GM19043 (cell line): ENCODE results near the gene ADAT3.
A peak's percentile ranks its signal among the peaks of the same experiment; 100 is the strongest.
"Not testable (repeated sequence)": the region's sequence is repeated elsewhere in the genome, so short reads cannot be mapped to it uniquely, and the experiment has no call there.

Source experiments
- ATAC-seq: cut with Tn5 transposase; IDR thresholded peaks from one replicate; pipeline ENCODE4 v1.9.1; 2021; ENCODE audit warnings: low read depth; ENCODE audit not compliant: unreplicated experiment

The ADAT3 gene

DNA sequence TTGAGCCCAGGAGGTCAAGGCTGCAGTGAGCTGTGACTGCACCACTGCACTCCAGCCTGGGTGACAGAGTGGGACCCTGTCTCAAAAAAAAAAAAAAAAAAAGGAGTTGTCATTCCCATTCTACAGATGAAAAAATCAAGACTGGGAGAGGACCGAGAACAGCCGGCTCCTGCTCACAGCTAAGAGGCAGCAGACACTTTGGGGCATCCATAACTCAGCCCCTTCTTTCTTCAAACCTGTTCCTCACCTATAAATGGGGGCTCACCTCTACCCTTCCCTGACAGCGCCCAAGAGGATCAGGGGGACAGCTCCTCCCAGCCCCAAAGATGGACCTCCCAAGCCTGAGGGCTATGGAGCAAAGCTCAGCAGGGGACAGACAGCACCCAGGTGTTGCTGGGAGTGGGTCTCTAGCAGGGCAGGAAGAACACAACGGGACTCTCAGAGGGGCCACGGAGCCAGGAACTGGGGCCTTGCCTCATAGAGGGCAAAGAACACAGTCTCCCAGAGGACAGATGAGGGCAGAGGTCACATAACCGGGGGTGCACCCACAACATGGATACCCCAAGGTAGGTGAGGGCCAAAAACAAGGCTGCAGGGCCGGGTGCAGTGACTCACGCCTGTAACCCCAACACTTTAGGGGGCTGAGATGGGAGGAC is 38.4 kb upstream of the ADAT3 start:
- no peak for ATAC-seq

DNA sequence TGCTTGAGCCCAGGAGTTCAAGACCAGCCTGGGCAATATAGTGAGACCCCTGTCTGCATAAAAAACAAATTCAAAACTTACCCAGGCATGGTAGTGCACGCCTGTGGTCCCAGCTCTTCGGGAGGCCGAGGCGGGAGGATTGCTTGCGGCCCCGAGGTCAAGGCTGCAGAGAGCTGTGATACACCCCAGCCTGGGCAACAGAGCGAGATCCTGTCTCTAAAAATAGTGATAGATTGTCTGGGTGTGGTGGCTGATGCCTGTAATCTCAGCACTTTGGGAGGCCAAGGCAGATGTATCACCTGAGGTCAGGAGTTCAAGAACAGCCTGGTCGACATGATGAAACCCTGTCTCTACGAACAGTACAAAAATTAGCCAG is 37.9 kb upstream of the ADAT3 start:
- ATAC-seq: no peak

DNA sequence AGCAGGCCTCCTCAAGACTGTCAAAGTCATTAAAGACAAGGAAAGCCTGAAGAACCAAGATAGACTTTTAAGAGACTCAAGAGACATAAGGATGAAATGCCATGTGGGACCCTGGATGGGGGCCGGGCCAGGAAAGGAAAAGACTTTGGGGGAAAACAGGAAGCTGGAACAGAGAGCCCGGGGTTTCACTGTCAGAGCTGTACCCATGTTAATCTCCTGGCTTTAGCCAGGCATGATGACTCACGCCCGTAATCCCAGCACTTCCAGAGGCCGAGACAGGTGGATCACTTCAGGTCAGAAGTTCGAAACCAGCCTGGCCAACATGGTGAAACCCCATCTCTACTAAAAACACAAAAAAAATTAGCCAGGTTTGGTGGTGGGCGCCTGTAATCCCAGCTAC is 36.2 kb upstream of the ADAT3 start:
- no peak for ATAC-seq

DNA sequence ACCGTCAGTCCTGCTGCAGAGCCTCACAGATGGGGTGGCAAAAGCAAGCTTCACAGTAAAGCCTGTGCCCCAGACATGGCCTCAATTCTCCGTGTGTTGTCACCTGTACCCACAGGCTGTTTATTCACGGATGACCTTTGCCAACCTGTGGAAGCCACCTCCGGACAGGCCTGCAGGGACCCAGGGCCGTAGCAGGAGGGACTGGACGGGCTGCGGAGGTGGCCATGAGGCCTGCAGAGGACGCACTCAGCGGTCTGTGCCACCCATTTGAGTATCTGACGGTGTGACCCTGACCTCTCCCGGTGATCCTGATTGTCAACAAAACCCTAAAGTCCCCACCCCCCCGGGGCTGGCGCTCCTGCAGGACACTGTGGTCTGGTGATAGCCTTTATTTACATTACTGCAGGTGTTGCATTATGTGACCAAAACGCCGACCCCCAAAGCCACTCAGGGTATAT is 34.0 kb upstream of the ADAT3 start:
- no peak for ATAC-seq

DNA sequence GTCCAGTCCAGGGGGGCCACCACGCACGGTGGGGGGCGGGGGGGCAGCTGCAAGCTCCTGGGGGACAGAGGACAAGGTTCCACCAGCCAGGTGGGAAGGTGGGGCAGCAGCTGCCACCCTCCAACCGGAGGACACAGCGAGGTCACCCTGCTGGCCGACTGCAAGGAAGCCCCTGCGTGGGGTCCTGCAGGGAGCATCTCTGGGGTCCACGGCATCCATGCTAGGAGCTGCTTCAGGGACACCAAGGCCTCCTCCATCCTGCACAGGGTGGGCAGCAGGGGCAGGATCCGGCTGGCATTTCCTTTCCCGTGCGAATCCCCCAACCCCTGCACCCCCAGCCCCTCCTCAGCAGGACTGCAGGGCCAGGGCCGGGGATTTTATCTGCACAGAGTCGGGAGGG is 33.6 kb upstream of the ADAT3 start:
- no peak for ATAC-seq

DNA sequence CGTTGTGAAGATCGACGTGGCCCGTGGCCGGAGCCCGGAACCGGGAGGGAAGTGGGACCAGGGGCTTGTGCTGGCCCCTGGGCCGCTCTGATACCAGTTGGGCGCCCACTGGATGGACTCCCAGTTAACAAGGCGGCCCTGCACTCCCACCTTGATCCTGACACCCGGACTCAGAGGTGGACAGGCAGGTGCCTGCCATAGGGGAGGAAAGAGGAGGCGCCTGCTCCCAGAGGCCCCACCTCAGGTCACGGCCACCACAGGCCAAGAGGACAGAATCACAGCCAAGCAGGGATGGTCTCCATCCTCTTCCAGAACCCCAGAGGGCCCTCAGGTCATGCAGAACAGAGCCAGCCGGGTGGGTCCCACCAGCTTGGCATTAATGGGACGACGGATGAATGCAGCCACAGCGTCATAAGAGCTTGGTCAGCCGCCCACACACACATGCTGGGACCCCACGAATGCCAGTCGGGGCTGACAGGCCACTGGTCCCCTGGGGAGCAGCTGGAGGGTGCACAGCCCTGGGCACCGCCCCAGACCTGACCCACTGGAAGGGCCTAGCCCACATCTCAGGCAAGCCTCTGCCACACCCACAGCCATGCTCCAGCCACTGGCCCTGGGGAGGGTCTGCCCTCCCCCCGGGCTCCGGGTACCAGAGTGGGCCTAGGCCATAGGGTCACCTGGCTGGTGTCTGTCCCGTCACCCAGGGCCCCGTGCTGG is 32.2 kb upstream of the ADAT3 start:
- ATAC-seq: no peak

DNA sequence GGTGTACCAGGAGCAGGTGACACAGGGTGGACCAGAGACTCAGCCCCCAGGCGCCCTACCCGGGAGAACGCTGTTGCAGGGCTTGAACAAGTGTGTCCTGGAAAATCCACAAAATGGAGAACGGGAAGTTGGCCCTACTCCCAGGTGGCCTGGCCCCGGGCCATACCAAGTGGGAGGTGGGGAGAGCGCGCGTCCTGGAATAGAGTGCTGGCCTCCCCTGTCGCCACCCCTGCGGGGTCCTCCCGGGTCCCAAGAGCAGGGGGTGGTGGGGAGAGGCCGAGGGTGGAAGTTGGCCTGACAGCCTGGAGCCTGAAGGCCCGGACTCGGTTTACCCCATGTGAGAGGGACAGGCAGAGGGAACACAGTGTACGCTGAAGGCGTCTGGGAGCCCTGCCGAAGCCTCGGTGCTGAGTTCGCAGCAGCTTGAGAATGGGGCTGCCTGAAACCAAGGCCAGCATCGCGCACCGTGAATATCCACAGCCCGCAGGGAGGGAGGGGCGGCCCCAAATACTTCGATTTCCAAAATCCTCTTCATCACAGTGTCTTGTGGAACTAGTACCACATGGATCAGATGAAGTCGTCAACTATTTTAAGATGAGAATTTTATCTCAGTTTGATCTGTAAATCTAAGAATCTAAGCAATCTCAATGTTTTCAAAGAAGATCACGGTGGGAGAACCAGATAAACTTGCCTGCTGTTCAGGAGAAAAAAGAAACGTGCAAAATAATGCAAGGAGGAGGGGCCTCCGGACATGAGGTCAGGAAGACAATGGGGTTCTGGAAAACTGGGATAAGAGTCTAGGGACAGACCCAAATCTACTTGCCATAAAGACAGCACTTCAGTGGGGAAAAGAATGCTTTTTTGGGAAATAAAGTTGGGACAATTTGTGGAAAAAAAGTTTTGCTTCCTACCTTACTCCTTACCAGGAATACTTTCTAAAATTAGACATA is 31.4 kb upstream of the ADAT3 start:
- ATAC-seq: no peak

DNA sequence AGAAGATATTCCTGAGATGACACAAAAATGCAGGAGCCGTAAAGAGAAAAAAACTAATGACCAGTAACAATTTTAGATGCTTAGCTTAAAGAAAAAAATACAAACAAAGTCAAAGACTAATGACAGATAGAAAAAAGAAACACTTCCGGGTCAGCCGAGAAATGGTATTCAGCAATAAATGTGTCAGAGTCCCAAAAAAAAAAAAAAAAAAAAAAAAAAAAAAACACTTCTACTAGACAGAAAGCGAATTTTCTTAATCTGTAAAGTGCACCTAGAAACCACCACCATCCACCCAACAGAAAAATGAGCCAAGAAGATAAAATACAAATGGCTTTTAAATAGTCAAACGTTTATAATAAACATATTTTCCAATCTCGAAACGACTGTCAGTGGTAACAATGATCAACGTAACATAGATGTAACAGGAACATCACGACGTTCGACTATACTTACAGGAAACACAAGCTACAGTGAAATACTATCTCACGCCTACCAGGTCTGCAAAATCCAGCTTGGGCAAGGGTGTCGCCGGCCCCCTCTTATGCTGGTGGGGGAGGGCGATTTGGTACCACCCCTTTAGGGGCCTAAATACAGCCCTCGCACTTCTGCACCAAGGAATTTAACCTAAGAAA is 30.5 kb upstream of the ADAT3 start:
- no peak for ATAC-seq

DNA sequence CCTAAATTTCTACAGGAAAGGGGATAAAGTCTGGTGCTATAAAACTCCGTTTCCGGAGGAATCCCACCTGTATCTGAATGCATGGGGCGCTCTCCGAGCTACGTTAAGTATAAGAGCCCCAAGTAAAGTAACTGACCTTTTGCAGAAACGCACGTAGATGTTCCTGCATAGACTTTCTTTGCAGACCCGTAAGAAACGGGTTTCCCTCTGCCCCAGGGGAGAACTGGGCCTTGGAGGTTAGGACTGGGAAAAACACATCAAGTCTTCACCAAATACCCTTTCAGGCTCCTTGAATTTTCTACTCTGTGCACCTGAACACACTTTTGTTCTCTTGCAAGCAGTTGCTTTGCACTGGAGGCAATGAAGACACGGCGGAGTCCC is 29.9 kb upstream of the ADAT3 start:
- not testable (repeated sequence) for ATAC-seq

DNA sequence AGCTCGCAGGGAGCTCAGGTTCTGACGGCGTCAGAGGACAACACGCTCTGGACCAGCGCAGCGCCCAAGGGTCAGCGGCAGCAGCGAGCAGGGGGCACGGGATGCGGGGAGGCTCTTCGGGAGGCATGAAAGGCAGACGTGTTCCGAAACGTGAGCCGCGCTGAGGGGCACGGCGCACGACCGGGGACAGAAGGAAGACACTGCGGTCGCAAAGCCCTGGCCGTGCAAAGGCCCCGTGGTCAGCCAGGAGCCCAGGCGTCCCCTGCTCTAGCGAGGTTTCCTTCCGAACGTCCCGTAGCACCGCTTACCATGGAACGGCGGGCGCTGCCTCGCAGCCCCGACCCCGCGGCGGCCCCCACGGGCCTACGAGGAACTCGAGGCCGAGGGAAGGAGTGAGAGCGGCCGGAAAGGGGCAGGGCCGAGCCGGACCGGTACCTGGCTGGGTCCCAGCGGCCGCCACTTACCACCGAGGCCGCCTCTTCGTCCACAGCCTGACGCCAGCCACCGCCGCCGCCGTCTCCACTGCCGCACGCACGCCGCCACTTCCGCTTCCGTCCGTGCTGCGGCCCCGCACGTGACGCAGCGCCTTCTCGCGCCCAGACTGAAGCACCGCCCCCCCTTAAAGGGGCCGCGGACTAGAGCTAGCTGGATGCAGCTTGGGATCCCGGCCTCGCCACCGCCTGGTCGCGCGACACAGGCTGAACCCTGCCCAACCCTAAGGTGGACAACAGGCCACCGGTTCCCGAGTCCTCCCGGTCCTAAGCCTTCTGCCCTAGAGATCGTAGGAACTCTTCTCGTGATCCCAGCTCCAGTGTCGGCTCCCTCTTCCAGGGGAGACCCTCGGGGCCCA is 29.3 kb upstream of the ADAT3 start:
- ATAC-seq: peak; percentile 92

DNA sequence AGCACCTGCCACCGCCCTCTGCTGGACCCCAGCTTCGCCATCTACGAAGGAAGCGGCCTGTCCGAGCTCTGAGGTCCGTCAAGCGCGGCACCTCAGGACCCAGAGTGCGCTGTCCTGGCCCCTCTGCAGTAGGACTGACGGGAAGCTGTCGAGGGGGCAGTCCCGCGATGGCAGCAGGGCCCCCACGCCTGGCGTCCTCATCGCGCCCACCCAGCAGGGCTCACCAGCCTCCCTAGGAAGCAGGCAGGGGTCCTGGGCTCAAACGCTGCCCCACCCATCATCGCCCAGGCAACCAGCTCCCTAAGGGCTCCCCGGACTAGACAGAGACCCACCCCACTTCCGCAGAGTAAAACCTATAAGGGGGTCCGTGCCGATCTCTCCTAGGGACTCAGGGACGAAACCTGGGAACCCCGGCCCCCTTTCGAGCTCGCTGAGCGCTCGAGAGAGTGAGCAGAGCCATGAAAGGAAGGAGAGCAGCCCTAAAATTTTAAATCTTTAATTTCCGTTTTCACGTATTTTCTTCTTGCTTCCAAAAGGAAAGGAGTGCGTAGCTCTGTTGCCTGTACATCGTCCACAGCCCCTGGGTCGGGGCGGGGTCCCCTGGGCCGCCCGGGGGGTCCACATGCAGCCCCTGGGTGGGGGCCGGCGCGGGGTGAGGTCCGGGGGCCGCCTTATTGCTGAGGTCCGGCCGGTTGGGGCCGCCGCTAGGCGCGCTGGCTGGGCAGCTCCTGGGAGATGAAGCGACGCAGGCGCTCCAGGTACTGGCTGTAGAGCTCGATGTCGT is 28.5 kb upstream of the ADAT3 start:
- not testable (repeated sequence) for ATAC-seq

DNA sequence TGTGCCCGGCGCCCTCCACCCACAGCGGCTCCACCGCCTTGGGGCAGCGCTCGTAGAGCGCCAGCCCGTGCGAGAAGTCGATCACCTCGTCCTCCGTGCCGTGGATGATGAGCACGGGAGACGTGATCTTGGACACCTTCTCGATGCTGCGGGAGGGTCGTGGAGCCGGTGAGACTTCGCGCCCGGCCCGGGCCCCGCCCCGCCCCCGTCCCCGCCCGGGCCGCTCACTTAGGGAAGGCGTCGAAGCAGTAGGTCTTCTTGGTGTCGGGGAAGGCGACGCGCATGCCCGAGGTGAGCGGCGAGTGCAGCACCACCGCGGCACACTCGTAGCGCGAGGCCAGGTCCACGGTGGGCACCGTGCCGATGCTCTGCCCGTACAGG is 27.9 kb upstream of the ADAT3 start:
- not testable (repeated sequence) for ATAC-seq

DNA sequence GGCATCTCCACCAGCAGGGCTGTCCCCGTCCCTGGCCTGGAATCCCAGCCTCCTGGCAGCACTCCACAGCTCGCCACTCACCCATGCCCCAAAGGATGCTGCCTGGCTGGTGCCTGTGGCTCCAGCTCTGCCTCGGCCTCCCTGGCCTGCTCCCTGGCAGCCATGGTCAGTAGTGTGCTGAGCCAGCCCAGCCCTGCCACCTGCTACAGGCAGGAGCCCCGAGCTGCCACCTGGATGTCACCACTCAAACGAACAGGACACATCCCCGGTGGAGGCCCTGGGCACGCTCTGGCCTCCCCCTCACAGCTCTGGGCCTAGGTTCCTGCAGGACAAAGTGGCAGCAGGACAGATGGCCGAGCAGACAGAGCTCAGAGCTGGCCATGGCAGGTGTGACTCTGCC is 26.6 kb upstream of the ADAT3 start:
- not testable (repeated sequence) for ATAC-seq

DNA sequence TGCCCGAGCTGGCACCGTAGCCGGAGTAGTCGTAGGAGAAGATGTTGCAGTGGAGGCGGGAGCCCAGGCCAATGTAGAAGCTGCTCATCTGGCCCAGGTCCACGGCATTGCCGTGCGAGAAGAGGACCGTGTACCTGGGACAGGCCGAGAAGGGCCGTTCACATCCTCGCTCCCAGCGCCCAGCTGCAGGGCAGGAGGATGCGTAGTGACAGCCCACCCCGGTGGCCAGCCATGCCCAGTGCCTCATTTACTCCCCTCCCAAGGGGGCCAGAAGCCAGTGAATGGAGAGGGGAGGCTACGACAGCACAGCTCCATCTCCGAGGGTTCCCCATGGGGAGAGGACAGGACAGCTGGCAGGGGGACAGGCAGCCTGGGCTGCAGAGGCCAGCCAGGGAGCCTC is 25.2 kb upstream of the ADAT3 start:
- ATAC-seq: not testable (repeated sequence)

DNA sequence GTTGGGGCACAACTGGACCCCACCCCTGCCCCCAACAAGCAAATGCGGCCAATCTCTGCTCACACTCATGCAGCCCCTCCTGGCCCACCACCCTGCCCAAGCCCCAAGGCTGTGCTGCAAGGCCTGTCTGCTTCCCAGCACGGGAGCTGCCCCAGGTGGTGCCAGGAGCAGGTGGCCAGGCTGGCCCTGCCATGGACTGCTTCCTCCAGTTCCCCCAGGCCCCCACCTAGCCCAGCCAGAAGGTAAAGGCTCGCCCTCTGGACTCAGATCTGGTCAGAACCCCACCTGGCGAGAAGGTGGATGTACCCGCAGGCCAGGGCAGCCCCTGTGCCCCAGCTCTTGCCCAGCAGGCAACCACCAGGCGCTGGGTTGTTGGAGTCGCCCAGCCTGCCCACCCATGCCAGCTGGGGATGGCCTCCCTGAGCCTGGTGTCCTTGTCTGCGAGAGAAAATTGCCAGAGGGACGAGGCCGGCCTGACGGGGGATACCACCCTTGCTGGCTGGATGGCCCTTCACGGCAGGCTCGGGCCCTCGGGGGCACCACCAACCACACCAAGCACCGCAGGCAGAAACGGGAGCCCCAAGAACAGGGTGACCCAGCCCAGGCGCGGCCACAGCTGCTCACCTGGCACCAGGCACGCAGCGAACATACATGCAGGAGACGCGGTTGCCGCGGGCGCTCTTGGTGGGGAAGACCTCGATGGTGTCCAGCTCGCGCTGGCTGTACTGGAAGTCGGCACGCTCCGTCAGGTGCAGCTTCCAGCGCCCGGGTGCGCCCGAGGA is 24.4 kb upstream of the ADAT3 start:
- no peak for ATAC-seq

DNA sequence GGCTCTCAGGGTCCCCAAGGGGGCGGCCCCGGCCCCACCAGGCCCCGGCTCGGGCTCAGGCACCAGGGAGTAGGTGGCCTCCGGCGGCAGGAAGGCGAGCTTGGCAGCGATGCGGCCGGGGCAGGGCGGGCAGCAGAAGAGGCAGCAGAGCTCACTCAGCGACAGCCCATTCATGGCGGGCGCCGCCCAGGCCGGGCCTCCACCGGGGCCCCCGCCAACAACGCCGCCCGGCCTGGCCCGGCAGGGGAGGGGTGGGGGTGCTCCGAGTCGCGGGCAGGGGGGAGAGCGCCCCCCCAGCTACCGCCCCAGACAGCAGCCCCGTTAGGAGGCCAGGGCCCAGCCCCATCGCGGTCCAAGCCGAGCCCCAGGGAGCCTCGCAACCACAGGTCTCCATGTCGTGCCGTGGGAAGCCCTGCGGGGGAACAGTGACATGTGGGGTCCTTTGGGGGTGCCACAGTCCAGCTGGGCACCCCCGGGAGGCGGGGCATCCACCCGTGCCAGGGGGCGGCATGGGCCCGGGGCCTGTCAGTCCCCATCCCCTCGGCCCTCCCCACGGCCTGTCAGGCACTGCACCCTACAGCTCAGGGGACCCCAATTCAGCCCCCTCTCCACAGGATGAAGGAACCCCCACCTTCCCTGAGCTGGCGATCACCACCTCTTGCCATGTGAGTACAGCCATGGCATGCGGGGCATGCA is 23.7 kb upstream of the ADAT3 start:
- not testable (repeated sequence) for ATAC-seq

DNA sequence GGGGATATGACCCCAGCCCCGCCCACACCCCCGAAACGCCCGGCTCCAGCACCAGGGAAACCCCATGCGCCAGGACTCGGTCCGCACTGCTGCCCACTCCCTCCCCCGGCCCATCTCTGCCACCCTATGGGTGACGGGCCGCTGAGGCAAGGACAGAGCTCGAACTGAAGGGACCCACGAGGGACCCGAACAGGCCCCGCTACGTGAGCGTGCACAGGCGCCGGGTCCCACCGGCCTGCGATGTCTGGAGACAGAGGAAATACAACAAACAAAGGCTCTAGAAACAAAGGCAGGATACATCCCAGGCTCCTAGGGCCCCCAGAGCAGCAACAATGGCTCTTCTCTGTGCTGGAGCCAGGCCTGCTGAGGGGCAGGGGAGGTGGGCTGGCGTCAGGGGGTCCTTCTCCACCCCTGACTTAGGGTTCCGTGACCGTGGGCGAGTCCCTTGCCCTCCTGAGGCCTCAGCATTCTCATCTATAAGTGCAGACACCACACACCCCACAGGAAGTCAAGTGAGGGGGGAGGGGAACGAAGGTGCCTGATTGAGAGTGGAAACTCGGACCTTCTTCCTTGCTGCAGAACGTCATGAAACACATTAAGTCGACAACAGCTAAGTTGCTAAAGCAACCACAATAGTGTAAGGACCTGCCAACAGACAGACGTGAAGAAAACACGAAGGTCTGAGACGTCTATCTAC is 23.0 kb upstream of the ADAT3 start:
- ATAC-seq: no peak
